Retinal pigment epithelial cell (primary cell): ENCODE data around the gene CACNA2D3.

Source experiments
- DNase-seq: peaks from one replicate; pipeline ENCODE4 v3.0.0-alpha.2; 2010; ENCODE audit warnings: low read depth
- H3K4me3 ChIP-seq: 2 replicates; pipeline ENCODE4 v1.5.1; 2011; ENCODE audit warnings: mild to moderate bottlenecking, low read length, control low read depth, moderate library complexity
- CTCF ChIP-seq: conservative IDR thresholded peaks from 2 replicates; pipeline ENCODE4 v1.5.1; 2011; ENCODE audit warnings: low read depth, low read length, control low read depth, inconsistent platforms

CACNA2D3 gene

GRCh38 chr3:54875596-54876268 lies 753.4 kb downstream of the CACNA2D3 start:
- H3K4me3 ChIP-seq = no peak overlapping the region
- no peak for TF ChIP-seq CTCF
- no peak for DNase-seq

GRCh38 chr3:54876694-54877093 lies 754.3 kb downstream of the CACNA2D3 start:
- no peak for TF ChIP-seq CTCF
- no peak overlapping the region for H3K4me3 ChIP-seq
- DNase-seq = no peak

- H3K4me3 ChIP-seq = no peak overlapping the region
- no peak for DNase-seq
- no peak for TF ChIP-seq CTCF
Observed at GRCh38 chr3:54877730-54878129, 755.4 kb downstream of the CACNA2D3 start.

- no peak for DNase-seq
- H3K4me3 ChIP-seq = no peak overlapping the region
- no peak for TF ChIP-seq CTCF
Observed at GRCh38 chr3:54878145-54878544, 755.8 kb downstream of the CACNA2D3 start.

DNA sequence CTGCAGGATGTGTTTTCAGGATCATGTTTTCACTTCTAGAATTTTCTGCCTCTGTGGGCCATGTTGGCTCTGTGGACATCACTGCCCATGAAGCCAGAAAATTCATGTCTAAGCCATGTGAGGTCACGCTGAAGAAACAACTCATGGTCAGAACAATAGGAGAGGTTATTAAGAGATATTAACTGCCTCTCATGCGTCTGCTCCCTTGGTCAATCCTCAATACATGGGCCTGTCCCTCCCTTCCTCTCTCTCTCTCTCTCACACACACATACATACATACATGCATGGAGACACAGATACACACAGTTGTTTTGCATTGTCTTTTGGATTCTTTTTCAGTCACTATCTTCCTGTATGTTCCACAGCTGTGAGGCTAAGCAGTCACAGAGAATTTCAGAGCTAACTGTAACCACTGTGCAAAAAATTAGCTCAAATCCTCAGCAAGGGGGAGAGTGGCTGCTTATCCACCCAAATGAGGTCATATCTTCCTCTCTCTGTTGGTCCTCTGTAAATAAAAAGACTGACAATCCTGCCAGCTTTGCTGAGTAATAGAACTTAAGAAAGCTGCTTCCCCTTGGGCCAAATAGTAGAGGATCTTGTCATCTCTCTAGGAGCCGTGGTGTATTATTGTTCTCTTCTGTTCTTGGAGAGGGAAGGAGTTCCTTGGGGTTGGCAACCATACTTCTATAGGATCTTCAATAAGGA lies 759.9 kb downstream of the CACNA2D3 start:
- DNase-seq = no peak
- no peak for TF ChIP-seq CTCF
- no peak overlapping the region for H3K4me3 ChIP-seq

GRCh38 chr3:54888162-54888561 lies 765.8 kb downstream of the CACNA2D3 start:
- DNase-seq = no peak
- H3K4me3 ChIP-seq = no peak overlapping the region
- no peak for TF ChIP-seq CTCF

DNA sequence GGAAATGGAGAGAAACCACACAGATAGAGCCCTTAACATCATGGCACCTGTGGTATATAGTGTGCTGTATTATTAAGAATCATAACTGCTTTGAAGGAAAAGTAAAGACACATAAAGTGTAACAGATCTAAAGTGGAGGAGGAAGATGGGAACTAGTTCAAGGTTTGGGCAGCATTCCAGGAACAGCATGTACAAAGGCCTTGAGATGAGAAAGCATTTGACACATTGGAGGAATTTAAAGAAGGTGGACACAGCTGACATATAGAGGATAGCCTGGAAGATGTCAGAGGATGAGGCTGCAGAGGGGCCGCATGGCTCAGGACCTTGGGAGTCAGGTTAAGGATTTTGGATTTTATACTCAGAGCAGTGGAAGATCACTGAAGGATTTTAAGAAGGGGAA lies 766.5 kb downstream of the CACNA2D3 start:
- H3K4me3 ChIP-seq = no peak overlapping the region
- DNase-seq = no peak
- TF ChIP-seq CTCF = no peak
